ENCODE measurements around the gene SLIT3.
"Not testable (repeated sequence)": the region's sequence is repeated elsewhere in the genome, so short reads cannot be mapped to it uniquely, and the experiment has no call there.

Gene SLIT3

GRCh38 chr5:168630958-168631357 lies 670.0 kb downstream of the SLIT3 start:
- DNase-seq (ENCODE audit: low spot score): not testable (repeated sequence)

GRCh38 chr5:168624850-168625364 lies 676.0 kb downstream of the SLIT3 start:
- no peak for DNase-seq (ENCODE audit: low spot score)

GRCh38 chr5:168620807-168621206 lies 680.1 kb downstream of the SLIT3 start:
- DNase-seq (ENCODE audit: low spot score): no peak

- no peak for DNase-seq (ENCODE audit: low spot score)
These were observed 686.3 kb downstream of the SLIT3 start for GRCh38 chr5:168614661-168615060.

GRCh38 chr5:168613996-168614395 lies 686.9 kb downstream of the SLIT3 start:
- no peak for DNase-seq (ENCODE audit: low spot score)

- no peak for DNase-seq (ENCODE audit: low spot score)
These were observed 687.5 kb downstream of the SLIT3 start for GRCh38 chr5:168613396-168613795.

- no peak for DNase-seq (ENCODE audit: low spot score)
These were observed 687.9 kb downstream of the SLIT3 start for GRCh38 chr5:168612996-168613395.

- no peak for DNase-seq (ENCODE audit: low spot score)
These were observed 688.8 kb downstream of the SLIT3 start for GRCh38 chr5:168612123-168612522.
